Thyroid gland (tissue), 4 donors: Measurements from ENCODE around the gene ATG16L1. TPM values are rescaled to one million over a fixed set of nuclear protein-coding genes. Genes with fewer than 3 reads are reported as not detected.

ENCODE experiments used
- DNase-seq, 2 donors: peaks; one replicate each; pipeline ENCODE4 v3.0.0-alpha.2; 2019
- H3K27ac ChIP-seq, 3 donors: fragments of 200-600 bp; sonication (generic); 1 replicate in 2 of 3; 2 replicates in 1 of 3; pipeline ENCODE4 v1.5.1; 2016 to 2019; ENCODE audit warnings: mild to moderate bottlenecking in 1 of 3, moderate library complexity in 1 of 3
- H3K27me3 ChIP-seq: fragments of 200-600 bp; sonication (generic); one replicate; pipeline ENCODE4 v1.5.1; 2019
- H3K36me3 ChIP-seq, 2 donors: fragments of 200-600 bp; sonication (generic); one replicate each; pipeline ENCODE4 v1.5.1; 2016 to 2019
- H3K4me1 ChIP-seq, 2 donors: fragments of 200-600 bp; sonication (generic); one replicate each; pipeline ENCODE4 v1.5.1; 2017 to 2019
- H3K4me3 ChIP-seq, 3 donors: fragments of 200-600 bp; sonication (generic); replicated peaks in 1 of 3; 1 replicate in 2 of 3; 2 replicates in 1 of 3; pipeline ENCODE4 v1.5.1; 2016; ENCODE audit warnings: mild to moderate bottlenecking in 1 of 3
- H3K9me3 ChIP-seq: fragments of 200-600 bp; sonication (generic); one replicate; pipeline ENCODE4 v1.5.1; 2017
- CTCF ChIP-seq, 6 experiments: fragments of 200-600 bp in 3 of 6; fragments of 450-650 bp in 3 of 6; sonication (generic) in 3 of 6; IDR thresholded peaks; one replicate each; pipeline ENCODE4 v1.5.1; 2016 to 2019; ENCODE audit warnings: antibody characterized with exemption in 6 of 6, mild to moderate bottlenecking in 2 of 6, inconsistent platforms in 1 of 6, moderate library complexity in 1 of 6
- POLR2A ChIP-seq, 2 donors: fragments of 450-650 bp; IDR thresholded peaks; one replicate each; pipeline ENCODE4 v1.6.1; 2017; ENCODE audit warnings: antibody characterized with exemption in 2 of 2, mild to moderate bottlenecking in 2 of 2, moderate library complexity in 1 of 2
- WGBS, 2 donors: methylation state at CpG; one replicate each; pipeline ENCODE4 v1.1.5; 2017; 5-methylcytosine and 5-hydroxymethylcytosine counted together
- intact Hi-C: fragments of 100-400 bp; cut with DNase I; formaldehyde crosslinking; loops from one replicate; pipeline ENCODE4 v1.15.1; 2023
- total RNA-seq, 4 donors: library from RNA; depleted of rRNA; stranded (reverse); fragments of >200 nt; gene quantifications; one replicate each; pipeline ENCODE4 v1.2.3, GENCODE V29; 2016

Gene ATG16L1
- total RNA-seq, 4 donors from 2014 or later, result 52.7 to 112 (median 78.9) TPM

GRCh38 chr2:233208382-233209116 lies 42.9 kb upstream of the ATG16L1 start:
- Histone ChIP-seq H3K27ac (no peak overlapping the region), H3K27me3 (no peaks in the 10 kb centered on the region), H3K9me3 (no peaks in the 10 kb centered on the region), H3K36me3 (no peaks in the 10 kb centered on the region), H3K4me3 (no peak overlapping the region), H3K4me1 (peaks cover 4 to 22% of the 10 kb centered on the region in 2 donors)
- TF ChIP-seq CTCF (IDR thresholded peaks at IDR 0.05) (no peak), POLR2A (IDR thresholded peaks at IDR 0.05) (no peak)
- DNase-seq, result no peak
- intact Hi-C loops, result no loop called here
- WGBS, 2 donors, result 73 to 83% methylated on average over 9 to 10 of the region's 10 CpGs

DNA sequence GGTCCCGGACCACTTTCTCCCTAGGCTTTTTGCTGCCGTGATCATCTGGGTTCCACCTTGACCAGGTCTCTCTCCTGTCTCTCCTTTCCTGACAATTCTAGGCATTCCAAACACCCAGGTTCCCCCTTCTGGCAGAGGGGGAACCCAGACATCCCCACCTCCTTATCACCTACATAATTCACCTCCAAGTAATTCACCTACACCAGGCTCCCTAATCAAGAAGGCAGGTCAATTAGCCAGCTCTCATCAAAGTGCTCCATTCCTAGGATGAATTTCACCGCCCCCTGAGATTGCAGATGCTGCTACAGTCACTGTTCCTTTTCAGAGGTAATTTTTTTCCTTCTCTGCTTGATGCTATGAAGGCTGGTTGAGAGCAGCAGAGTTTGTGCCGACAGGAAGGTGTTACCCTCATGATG lies 42.3 kb upstream of the ATG16L1 start:
- H3K27ac ChIP-seq, result no peak overlapping the region
- no peaks in the 10 kb centered on the region for H3K27me3 ChIP-seq
- 71 to 73% methylated on average over 4 of the region's 4 CpGs for WGBS, 2 donors
- H3K9me3 ChIP-seq, result no peaks in the 10 kb centered on the region
- H3K4me1 ChIP-seq, result peaks cover 4 to 22% of the 10 kb centered on the region in 2 donors
- intact Hi-C loops, result no loop called here
- TF ChIP-seq POLR2A (IDR thresholded peaks at IDR 0.05) (no peak), CTCF (IDR thresholded peaks at IDR 0.05) (no peak)
- no peak overlapping the region for H3K4me3 ChIP-seq
- DNase-seq, result no peak
- H3K36me3 ChIP-seq, result no peaks in the 10 kb centered on the region

DNA sequence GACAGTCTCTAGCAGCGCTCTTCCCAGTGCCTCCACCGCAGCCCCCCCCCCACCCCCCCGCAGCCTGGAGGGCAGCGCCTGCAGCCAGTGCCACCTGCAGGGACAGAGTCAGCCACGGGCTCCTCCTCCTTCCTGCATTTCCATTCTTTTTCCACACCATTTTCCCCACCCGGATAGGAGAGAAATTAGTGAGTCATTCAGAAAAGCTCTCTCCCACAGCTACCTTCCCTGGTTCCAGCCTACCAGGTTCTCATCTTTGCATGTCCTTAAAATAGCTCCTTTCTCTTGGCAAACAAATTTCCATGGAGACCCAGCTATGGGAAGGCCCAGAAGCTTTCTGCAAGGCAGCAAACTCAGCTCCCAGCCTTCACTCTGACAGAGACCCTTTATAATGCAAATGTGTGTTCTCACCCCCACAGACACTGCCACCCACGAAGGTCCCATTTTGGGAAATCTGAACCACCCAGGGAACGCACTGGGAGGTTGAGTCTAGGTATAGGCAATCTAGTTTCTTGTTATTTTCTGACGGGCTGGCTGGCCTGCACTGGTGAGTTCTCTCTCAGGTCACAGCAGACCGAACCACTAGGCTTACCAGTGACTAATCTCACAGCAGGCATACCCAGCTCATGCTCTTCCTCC lies 41.8 kb upstream of the ATG16L1 start:
- no peak overlapping the region for H3K27ac ChIP-seq
- peak in 1 of 2 donors; percentile 3 for DNase-seq
- no peaks in the 10 kb centered on the region for H3K27me3 ChIP-seq
- no peaks in the 10 kb centered on the region for H3K36me3 ChIP-seq
- intact Hi-C loops, result no loop called here
- no peaks in the 10 kb centered on the region for H3K9me3 ChIP-seq
- no peak for TF ChIP-seq POLR2A (IDR thresholded peaks at IDR 0.05)
- TF ChIP-seq CTCF (IDR thresholded peaks at IDR 0.05), result no peak
- 47 to 60% methylated on average over 7 to 10 of the region's 10 CpGs for whole genome bisulfite sequencing, 2 donors
- H3K4me1 ChIP-seq, result peaks cover 4 to 22% of the 10 kb centered on the region in 2 donors
- no peak overlapping the region for H3K4me3 ChIP-seq

- TF ChIP-seq POLR2A (IDR thresholded peaks at IDR 0.05) (no peak), CTCF (IDR thresholded peaks at IDR 0.05) (no peak)
- Histone ChIP-seq H3K4me3 (no peak overlapping the region), H3K27me3 (no peaks in the 10 kb centered on the region)
These were observed 41.2 kb upstream of the ATG16L1 start for GRCh38 chr2:233210281-233210680.

More at GRCh38 chr2:233210281-233210680, 41.2 kb upstream of the ATG16L1 start:
- intact Hi-C loops, result no loop called here
- Histone ChIP-seq H3K4me1 (peaks cover 4 to 22% of the 10 kb centered on the region in 2 donors), H3K9me3 (no peaks in the 10 kb centered on the region), H3K36me3 (no peaks in the 10 kb centered on the region), H3K27ac (no peak overlapping the region)
- WGBS, 2 donors, result 87 to 97% methylated on average over 8 of the region's 8 CpGs
- DNase-seq, result no peak
